Activated CD8-positive, alpha-beta memory T cell treated with anti-CD3 and anti-CD28 coated beads for 1 hour (primary cell): Measurements from ENCODE around the gene KLK1.
A peak's percentile ranks its signal among the peaks of the same experiment; 100 is the strongest.

ENCODE experiments used
- DNase-seq, 2 donors: peaks; one replicate each; pipeline ENCODE4 v3.0.0-alpha.2; 2020; ENCODE audit warnings: low read depth in 1 of 2; ENCODE audit errors: extremely low read depth in 1 of 2

KLK1 gene

DNA sequence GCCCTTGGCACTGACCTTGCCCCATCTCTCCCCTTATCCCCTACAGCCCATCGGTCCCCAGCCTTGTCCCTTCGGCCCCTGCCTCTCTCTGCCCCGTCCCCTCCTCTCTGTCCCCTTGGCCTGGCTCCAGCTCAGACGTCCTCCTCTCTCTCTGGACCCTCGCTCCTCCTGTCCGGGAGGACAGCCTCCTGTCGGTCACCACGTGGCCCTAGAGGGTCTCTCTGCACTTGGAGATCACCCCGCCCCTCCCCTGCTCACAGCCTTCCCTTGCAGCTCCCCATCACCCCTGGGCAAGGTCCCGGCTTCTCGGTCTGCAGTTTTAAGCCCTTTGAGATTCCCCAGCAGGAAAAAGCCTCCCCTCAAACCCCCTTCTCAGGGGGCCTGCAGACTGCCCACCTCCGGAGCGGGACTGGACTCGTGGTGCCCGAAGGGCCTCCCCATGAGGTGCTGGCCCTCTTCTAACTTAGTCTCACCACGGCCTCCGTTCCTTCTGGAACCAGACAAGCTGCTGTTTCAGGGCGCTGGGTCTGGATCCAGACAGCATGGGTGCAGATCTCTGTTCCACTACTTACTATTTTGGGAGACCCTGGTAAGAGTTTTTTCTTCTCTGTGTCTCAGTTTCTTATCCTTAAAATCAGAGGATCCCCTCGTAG is 13.1 kb upstream of the KLK1 start:
- no peak for DNase-seq

DNA sequence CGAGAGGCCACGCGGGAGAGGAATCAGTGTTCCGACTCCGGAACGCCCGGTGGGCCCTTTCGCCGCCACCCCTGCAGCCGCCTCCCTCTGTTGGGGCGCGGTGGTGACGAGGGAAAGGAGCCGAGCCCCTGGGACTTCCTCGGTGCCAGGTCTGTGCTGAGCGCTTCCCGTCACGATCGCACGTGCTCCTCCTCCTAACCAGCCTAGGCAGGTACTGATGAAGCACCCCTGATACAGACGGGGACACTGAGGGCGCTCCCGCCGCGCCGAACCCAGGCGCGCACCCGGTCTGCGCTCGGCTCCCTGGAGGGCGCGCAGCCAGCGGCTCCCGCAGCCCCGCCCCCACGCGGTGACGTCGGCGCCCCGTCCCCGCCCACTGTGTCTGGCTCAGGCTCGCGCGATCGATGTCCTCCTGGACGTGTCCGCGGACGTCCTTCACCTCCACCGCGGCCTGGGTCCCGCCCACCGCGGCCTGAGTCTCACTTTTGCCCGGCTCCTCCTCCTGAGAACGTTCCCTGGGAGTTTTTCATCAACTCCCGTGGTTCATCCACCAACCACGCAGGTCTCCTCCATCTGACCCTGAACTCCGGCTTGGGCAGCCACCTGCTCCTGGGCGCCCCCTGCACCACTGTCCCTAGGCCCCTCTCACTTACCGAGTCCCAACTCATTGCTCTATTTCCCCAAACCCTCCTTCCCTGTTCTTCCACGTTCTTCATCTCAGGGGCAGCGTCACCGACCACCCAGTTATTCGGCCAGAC is 12.4 kb upstream of the KLK1 start:
- DNase-seq, result peak in 1 of 2 donors; percentile 48

DNA sequence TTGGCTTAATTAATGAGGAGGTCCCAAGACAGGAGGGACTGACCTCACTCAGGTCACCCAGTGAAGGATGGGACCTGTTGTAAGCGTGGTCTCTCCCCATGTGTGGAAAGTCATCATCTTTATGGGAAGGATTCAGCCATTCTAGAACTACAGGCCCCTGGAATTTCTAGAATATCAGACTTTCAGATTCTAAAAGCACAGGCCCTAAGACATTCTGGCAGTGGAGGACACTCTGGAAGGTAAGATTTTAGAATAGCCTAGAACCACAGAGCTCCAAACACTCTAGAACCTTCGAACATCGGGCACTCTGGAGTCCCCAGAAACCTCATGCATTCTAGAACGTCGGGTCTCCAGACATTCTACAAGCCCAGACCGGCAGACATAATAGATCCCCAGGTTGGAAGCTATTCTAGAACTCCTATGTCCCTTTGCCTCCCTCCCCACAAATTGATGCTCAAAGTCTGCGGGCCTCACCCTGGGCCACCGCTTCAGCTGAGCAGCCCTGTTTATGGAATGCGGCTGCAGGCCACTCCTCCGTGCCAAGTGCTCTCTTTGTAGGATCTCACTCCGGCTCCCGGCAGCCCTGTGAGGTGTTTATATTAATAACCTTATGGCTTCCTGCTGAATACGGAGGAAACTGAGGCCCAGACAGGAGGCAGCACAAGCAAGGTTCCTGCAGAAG is 11.7 kb upstream of the KLK1 start:
- DNase-seq, result no peak

DNA sequence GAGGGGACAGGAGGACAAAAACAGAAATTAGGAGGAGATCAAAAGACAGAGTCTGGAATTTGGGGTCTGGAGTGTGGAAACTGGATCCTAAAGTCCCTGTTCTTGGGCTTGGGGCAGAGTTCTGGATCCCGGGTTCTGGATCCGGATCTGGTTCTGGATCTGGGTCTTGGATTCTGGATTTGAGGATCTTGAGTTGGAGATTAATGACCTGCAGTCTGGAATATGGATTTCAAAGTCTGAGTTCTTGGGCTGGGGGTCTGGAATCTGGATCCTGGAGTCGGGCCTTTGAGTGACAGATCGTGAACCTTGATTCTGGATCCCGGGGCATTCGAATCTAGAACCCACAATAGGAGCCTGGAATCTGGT is 10.2 kb upstream of the KLK1 start:
- no peak for DNase-seq

DNA sequence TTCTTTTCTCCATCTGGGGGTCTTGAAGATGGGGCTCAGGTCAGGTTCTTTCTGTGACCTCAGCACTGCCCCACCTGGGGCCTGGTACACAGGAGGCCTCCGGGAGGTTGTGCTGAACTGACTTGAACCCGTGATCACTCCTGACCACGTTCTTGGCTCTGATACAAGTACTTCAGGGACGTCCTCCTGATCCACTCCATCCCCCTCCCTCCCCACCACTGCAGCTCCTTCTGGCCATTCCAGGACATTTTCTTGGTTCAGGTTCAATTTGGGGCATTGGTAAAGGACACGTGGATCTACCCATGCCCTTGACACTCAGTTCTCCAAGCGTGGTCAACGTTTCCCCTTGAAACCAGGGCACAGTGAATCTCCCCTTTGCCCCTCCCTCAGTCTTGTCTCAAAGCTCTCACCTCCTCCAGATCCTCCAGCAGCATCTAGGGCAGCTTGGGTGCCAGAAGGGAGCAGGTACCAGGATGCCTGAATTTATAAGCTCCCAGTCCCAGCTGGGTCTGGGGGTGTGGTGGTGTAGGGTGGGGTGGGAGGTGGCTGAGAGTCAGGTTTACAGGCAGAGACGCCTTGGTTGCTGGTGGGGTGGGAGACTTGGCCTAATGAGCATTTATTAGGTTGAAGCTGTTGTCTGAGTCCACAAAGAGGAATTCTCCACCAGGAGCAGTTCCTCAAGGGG is 9.7 kb upstream of the KLK1 start, which contains the start of gene KLK15:
TSS of gene KLK15 (minus strand) at position 458 of the 685 bp plus-strand sequence. CDS start 2,082 bp downstream, outside the sequence.
- DNase-seq, result no peak

DNA sequence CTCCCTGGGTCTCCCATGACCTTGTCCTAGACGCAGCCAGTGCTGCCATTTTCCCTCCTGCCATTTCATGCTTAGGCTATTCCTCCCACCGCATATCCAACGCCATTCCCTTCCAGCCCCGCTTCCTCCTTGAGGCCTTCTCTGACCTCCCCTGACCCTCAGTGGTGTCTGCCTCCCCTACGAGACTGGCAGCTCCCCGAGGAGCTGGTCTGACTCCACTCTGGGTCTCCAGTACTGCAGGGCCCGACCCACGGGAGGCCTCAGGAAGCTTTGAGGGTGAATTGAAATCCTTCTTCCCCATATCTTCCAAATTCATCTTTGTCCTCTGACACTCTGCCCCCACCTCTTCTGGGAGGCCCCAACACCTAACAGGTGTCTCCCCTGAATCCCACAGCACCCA is 9.1 kb upstream of the KLK1 start:
- no peak for DNase-seq

DNA sequence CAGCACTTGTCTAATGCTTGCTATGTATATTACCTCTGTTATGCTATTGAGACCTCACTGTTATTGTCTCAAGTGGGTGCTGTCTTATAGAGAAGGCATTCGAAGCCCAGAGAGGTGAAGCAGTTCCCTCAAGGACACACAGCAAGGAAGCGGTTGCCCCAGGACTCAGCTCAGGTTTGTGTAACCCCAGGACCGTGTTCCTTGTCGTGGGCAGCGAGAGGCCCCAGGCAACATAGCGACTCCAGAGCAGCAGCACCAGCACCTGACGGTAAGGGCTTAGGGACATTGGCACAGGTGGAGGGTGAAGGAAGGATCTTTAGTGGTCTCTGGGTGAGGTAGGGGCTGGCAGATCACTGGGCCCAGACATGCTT is 7.4 kb upstream of the KLK1 start:
- DNase-seq, result no peak

DNA sequence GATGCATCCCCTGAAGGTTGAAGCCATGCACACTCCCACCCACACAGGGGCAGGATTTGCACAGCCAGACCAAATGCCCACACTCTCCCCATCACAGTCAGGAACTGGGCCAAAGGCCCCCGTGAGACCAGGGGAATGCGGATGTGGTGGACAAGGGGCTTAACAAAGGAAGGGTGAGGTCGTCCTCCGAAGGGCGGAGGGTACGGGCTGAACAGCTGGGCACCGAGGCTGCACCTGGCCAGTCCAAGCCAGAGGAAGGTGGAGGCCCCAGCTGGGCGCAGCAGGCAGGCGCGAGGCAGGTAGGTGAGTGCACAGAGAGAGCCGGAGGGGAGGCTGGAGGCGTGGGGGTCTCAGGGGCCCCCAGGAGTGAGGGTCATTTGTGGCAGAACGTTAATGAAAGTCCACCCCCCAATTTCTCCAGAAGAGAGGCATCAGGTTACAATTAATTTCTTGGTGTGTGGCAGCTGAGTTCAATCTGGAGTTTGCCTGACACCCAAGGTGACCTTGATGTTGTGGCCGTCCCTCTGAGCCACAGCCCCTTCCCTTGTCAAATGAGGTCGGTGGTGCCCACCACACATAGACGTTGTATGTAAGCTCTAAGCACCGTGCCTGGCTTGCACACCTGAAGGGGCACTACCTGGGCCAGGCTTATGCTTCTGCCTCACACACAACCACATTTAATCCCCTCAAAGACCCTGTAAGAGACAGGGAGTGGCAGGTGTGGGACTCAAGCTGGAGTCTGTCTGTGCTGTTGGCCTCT is 6.9 kb upstream of the KLK1 start:
- no peak for DNase-seq

DNA sequence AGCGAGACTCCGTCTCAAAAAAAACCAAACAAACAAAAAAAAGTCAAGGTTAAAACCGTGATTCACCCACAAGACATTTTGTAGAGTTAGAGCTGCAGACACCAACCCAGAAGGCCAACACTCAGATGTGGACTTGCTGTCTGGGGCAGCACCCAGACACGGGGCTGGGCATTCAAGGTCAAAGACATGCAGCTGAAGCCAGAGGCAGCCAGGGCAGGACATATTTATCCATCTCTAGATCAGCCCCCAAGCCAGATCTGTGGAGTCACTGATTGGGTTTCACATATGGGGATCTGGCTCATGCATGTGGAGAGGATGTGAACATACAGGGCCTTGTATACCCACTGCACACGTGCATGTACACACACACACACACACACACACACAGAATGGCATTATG is 6.2 kb upstream of the KLK1 start:
- DNase-seq, result no peak

DNA sequence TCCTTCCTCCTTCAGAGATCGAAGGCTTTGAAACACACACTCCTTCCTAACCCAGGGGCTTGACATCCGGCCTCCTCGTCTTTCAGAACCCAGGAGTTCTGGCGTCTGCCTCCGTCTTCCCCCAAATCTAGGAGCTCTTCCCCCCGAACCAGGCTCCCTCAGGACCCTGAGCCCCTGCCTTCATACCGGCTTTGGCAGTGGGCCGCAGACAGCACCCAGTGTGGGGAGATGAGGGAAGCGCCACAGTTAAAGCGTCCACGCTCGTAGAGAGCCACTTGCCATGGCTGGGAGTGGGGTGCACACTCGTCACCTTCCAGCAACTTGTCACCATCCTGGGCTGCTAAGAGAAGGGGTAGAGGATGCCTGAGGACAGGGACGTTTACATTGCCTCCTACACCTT is 3.9 kb upstream of the KLK1 start:
- DNase-seq, result no peak

DNA sequence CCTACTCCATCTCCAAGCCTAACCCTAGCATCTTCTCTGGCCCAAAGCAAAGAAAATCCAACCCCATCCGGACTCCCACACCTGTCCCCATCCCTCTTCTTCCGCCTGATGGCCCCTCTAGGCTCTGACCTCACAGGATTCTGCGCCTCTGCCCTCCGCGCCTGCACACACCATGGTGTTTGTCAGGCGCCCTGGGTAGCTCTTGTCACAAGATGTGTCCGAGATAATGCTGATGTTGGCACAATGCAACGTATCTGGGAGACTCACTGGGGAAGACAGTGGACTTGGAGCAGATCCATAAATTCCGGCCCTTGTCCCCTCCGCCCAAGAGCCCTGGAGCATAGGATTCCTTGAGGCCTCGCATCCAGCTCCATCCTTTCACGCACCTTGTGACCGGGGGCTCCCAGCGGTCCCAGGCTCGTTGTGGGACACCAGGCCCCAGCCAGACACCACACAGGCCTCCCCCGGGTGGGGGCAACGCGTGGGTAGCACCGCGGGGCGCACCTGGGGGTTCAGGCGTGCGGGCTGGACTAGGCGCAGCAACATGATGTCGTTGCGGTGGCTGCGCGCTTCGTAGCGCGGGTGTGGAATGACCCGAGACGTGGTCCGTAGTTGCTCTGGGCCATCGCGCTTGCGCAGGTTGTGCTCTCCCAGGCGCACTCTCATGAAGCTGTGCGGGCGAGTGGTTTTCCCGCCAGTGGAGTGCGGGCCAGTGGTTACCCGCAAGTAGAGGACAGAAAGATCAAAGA is 3.1 kb upstream of the KLK1 start:
- DNase-seq, result no peak

DNA sequence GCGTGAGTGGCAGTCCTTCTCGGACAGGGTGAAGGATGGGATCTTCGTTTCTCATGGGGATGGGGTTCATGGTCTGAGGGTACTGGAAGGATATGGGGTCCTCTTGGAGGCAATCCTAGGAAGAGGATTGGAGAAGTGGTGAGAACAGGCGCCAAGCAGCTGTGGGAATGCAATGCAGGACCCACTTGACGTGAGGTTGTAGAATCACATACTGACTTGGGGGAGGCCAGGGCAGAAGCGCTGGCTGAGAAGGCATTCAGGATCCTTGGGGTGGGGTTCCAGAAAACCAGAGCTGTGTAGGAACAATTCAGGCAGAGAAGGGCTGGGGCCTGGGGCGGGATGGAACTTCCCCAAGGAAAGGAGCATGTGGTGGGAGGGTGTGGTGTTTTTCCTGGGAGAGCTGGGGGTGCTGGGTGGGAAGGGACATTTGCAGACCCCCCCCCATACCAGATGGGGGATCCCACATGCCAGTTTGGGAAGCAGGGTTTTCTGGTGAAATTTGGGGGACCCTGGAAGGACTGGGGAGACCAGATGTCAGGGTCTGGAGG is 852 bp downstream of the KLK1 start:
- DNase-seq, result no peak

DNA sequence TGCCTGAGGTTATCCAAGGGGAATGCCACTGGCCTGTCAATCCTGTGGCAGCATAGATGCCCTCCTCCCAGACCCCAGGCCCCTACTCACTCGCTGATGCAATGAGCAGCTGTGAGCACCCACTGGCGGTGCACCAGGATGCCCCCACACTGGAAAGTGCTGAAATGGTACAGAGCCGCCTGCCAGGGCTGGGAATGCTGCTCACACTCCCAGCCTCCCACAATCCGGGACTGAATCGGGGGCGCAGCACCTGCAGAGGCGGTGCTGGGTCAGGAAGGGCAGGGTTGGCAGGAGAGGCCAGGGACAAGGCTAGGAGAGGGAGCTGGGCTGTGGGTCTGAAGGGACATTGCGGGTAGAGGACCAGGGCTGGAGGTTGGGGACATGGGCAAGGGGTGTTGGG is 2.0 kb downstream of the KLK1 start:
- no peak for DNase-seq

DNA sequence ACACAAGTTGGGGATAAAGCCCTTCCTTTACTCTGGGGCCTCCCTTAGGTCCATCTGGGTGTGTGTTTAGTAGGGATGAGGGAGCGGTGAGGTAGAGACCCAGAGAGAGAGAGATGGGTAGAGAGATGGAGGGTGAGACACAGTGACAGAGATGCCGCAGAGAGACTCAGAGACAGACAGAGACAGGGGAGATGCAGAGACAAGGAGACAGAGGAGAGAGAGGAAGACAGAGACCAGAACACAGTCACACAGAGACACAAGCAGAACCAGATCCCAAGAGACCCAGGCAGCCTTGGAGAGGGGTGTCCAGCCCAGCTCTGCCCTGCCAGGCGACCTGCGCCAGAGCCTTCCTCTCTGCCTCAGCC is 2.4 kb downstream of the KLK1 start:
- no peak for DNase-seq

DNA sequence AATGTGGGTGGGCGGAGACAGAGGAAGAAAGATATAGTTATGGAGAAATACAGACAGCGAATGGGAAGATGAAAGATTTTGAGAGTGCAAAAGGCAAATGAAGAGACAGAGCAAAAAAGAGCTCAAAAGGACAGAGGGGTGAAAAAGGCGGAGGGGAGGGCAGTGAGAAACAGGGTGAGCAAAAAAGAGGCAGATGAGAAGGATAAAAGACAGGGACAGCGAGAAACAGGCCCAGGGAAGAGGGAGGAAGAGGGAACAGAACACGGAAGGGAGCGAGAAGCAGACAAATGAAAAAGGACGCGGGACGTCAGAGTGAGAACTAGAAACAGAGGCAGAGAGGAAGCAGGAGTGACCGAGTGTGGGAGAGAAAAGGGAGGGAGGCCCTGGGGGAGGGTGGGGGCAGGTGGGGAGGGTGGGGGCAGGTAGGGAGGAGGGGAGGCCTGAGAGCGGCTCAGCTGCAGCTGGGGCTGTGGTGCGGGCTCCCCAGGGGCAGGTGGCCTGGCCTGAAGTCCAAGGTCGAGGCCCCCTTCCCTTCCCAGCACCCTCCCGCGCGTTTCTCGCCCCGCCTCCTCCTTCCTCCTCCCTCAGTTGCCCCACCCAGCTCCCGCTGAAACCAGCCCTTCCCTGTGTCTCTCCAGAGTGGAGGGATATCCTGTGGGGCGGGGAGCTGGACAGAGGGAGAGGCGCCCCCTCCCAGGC is 2.9 kb downstream of the KLK1 start:
- DNase-seq, result no peak

DNA sequence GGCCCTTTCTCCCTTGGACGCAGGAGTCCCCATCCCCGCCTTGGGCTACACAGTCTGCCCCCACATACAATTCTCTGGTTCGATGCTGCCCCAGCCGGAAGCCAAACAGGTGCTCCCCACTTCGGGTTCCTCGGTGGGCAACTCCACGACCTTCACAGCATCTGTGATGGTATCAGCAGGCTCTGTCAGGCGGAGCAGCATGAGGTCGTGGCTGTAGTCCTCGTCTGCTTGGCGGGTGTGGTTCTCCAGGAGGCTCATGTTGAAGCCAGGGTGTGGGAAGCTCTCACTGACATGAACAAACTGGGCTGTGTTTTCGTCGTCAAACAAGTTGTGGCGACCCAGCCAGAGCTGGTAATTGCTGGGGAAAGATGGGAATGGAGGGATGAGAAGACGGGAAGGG is 3.5 kb downstream of the KLK1 start:
- DNase-seq, result no peak

DNA sequence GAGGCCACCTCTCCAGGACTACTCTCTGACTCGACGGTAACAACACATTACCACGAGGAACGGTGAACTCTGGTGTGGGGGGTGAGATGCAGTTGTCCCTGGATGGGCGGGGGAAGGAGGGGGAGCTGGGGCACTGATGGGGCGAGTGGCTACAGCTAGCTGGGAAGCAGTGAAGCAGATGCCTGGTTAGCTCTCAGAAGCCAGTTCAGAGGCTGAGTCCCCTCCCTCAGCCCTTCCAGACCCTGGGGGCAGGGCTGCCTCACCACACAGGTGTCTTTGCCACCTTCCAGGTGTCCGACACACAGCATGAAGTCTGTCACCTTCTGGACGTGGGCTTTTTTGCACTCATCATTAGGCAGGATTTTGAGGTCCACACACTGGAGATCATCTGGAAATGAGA is 4.0 kb downstream of the KLK1 start:
- DNase-seq, result no peak

DNA sequence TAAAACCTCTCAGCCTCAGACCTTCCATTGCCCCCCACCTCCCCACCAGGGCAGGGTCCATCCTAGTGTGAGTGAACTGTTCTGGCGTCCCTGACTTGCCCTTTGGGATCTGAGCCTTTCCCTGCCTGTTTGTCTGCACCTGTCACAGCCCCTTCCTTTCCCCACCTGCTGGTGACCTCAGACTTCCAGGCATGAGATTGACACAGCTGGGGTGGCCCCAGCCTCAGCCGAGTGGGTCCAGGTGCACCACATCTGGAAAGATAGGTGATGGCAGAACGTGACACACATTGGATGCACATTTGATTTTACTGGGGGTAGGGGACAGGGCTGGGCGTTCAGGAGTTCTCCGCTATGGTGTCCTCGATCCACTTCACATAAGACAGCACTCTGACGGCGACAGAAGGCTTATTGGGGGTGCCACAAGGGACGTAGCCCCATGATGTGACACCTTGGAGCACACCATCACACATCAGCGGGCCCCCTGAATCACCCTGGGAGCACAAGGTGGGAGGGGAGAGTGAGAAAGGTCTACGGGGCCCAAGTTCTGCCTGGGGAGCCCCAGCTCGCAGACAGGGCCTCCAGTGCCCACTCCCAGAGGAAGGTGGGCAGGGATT is 4.6 kb downstream of the KLK1 start:
- DNase-seq, result no peak
